Neural cell (in vitro differentiated cells): ENCODE data around the gene DIP2C. TPM values are rescaled to one million over a fixed set of nuclear protein-coding genes. Genes with fewer than 3 reads are reported as not detected.

Source experiments
- H2AFZ ChIP-seq: fragments of 200-600, 300-800 bp; sonication (generic), shearing (Covaris generic); 2 replicates; pipeline ENCODE4 v1.6.0; 2014; ENCODE audit warnings: low read depth, mild to moderate bottlenecking, antibody characterized with exemption, low read length, moderate library complexity
- H3F3A ChIP-seq: fragments of 200-600 bp; shearing (Covaris generic); 2 replicates; pipeline ENCODE4 v1.6.1; 2016; ENCODE audit warnings: mild to moderate bottlenecking, moderate library complexity, mixed read lengths, antibody characterized with exemption, low read length; ENCODE audit not compliant: insufficient read depth, poor library complexity, severe bottlenecking
- H3K27ac ChIP-seq: fragments of 200-600, 300-800 bp; sonication (generic), shearing (Covaris generic); 2 replicates; pipeline ENCODE4 v1.5.1; 2014; ENCODE audit warnings: mild to moderate bottlenecking, low read length, moderate library complexity
- H3K27me3 ChIP-seq: fragments of 300-800, 200-600 bp; sonication (generic), shearing (Covaris generic); 2 replicates; pipeline ENCODE4 v1.6.0; 2014; ENCODE audit warnings: mild to moderate bottlenecking, low read depth, low read length, moderate library complexity; ENCODE audit not compliant: insufficient read depth
- H3K36me3 ChIP-seq: fragments of 300-800, 200-600 bp; sonication (generic), shearing (Covaris generic); 2 replicates; pipeline ENCODE4 v1.5.1; 2014; ENCODE audit warnings: mild to moderate bottlenecking, antibody characterized with exemption, low read length, moderate library complexity; ENCODE audit not compliant: insufficient read depth
- H3K4me2 ChIP-seq: fragments of 300-800, 200-600 bp; sonication (generic), shearing (Covaris generic); 2 replicates; pipeline ENCODE4 v1.6.0; 2014; ENCODE audit warnings: mild to moderate bottlenecking, low read length
- H3K4me3 ChIP-seq: fragments of 300-800, 200-600 bp; sonication (generic), shearing (Covaris generic); 2 replicates; pipeline ENCODE4 v1.5.1; 2014; ENCODE audit warnings: mild to moderate bottlenecking, low read length, moderate library complexity
- H3K79me2 ChIP-seq: fragments of 200-600 bp; shearing (Covaris generic); replicated peaks from 2 replicates; pipeline ENCODE4 v1.6.0; 2014; ENCODE audit warnings: mild to moderate bottlenecking, low read length, moderate library complexity; ENCODE audit not compliant: insufficient read depth
- H3K9ac ChIP-seq: fragments of 300-800, 200-600 bp; sonication (generic), shearing (Covaris generic); 2 replicates; pipeline ENCODE4 v1.6.1; 2016; ENCODE audit warnings: mild to moderate bottlenecking, low read length, mixed read lengths
- H3K9me2 ChIP-seq: fragments of 200-600 bp; shearing (Covaris generic); 2 replicates; pipeline ENCODE4 v1.6.1; 2016; ENCODE audit warnings: mild to moderate bottlenecking, low read length, mixed read lengths; ENCODE audit not compliant: insufficient read depth
- H3K9me3 ChIP-seq: fragments of 200-600, 300-800 bp; sonication (generic), shearing (Covaris generic); 2 replicates; pipeline ENCODE4 v1.6.1; 2016; ENCODE audit warnings: mild to moderate bottlenecking, mixed run types, low read length, moderate library complexity, mixed read lengths
- H4K20me1 ChIP-seq: fragments of 200-600 bp; shearing (Covaris generic); 2 replicates; pipeline ENCODE4 v1.6.1; 2016; ENCODE audit warnings: mild to moderate bottlenecking, mixed run types; ENCODE audit not compliant: insufficient read depth
- CTCF ChIP-seq: fragments of 450-650 bp; IDR thresholded peaks from 2 replicates; pipeline ENCODE4 v1.5.1; 2014; ENCODE audit warnings: antibody characterized with exemption, mild to moderate bottlenecking, moderate library complexity; ENCODE audit not compliant: poor library complexity, severe bottlenecking
- EP300 ChIP-seq: fragments of 450-650 bp; conservative IDR thresholded peaks from 2 replicates; pipeline ENCODE4 v1.6.1; 2014; ENCODE audit warnings: antibody characterized with exemption, mild to moderate bottlenecking, moderate library complexity; ENCODE audit not compliant: poor library complexity, severe bottlenecking
- EZH2 ChIP-seq: fragments of 200-600, 300-800 bp; shearing (Covaris generic), sonication (generic); IDR thresholded peaks from 2 replicates; pipeline ENCODE4 v1.6.1; 2014; ENCODE audit warnings: antibody characterized with exemption, low read length, borderline replicate concordance, mild to moderate bottlenecking; ENCODE audit not compliant: insufficient read depth, poor library complexity, severe bottlenecking
- POLR2AphosphoS5 ChIP-seq: IDR thresholded peaks from 2 replicates; pipeline ENCODE4 v1.6.1; 2012
- REST ChIP-seq: IDR thresholded peaks from 2 replicates; pipeline ENCODE4 v1.6.1; 2012; ENCODE audit warnings: borderline replicate concordance
- TAF1 ChIP-seq: IDR thresholded peaks from 2 replicates; pipeline ENCODE4 v1.6.1; 2012; ENCODE audit warnings: low read depth
- polyA plus RNA-seq: library from polyadenylated mRNA; depleted of rRNA; stranded (reverse); fragments of >200 nt; gene quantifications from 2 replicates; pipeline ENCODE4 v1.2.3, GENCODE V29; 2014

DIP2C gene
- polyA plus RNA-seq, 1 donor from 2014 or later: 24.1 TPM

GRCh38 chr10:436013-436697 is 253.3 kb downstream of the DIP2C start:
- TF ChIP-seq REST (no peak), EZH2 (no peak), POLR2AphosphoS5 (no peak)
- Histone ChIP-seq H3K27me3 (no peaks in the 10 kb centered on the region), H3K4me2 (no peak overlapping the region), H3K36me3 (peaks cover 4% of the 10 kb centered on the region), H3K9ac (no peak overlapping the region), H3K27ac (no peak overlapping the region), H3K9me2 (no peaks in the 10 kb centered on the region), H3F3A (no peaks in the 10 kb centered on the region), H3K79me2 (no peaks in the 10 kb centered on the region), H4K20me1 (no peaks in the 10 kb centered on the region), H2AFZ (no peak overlapping the region), H3K4me3 (no peak overlapping the region), H3K9me3 (no peaks in the 10 kb centered on the region)

- peaks cover 4% of the 10 kb centered on the region for H3K36me3 ChIP-seq
- no peak overlapping the region for H3K4me2 ChIP-seq
- TF ChIP-seq CTCF: no peak
- no peak for TF ChIP-seq TAF1
- no peaks in the 10 kb centered on the region for H3K79me2 ChIP-seq
- H3K27ac ChIP-seq: no peak overlapping the region
- no peak overlapping the region for H3K9ac ChIP-seq
- no peaks in the 10 kb centered on the region for H3K27me3 ChIP-seq
- H3K4me3 ChIP-seq: no peak overlapping the region
- no peaks in the 10 kb centered on the region for H3F3A ChIP-seq
- no peak overlapping the region for H2AFZ ChIP-seq
- H3K9me3 ChIP-seq: no peaks in the 10 kb centered on the region
- H4K20me1 ChIP-seq: no peaks in the 10 kb centered on the region
- no peaks in the 10 kb centered on the region for H3K9me2 ChIP-seq
Observed at GRCh38 chr10:435397-435796, 254.1 kb downstream of the DIP2C start.

- H3K27me3 ChIP-seq: no peaks in the 10 kb centered on the region
- H2AFZ ChIP-seq: no peak overlapping the region
- TF ChIP-seq REST (no peak), EP300 (no peak)
- H3K36me3 ChIP-seq: no peaks in the 10 kb centered on the region
- H3K27ac ChIP-seq: no peak overlapping the region
- H4K20me1 ChIP-seq: no peaks in the 10 kb centered on the region
- H3K4me3 ChIP-seq: no peak overlapping the region
- no peaks in the 10 kb centered on the region for H3K79me2 ChIP-seq
- no peaks in the 10 kb centered on the region for H3F3A ChIP-seq
- H3K9me3 ChIP-seq: no peaks in the 10 kb centered on the region
- H3K9me2 ChIP-seq: no peaks in the 10 kb centered on the region
- H3K4me2 ChIP-seq: no peak overlapping the region
- no peak overlapping the region for H3K9ac ChIP-seq
Observed at GRCh38 chr10:429696-430095, 259.8 kb downstream of the DIP2C start.
